Measurements from ENCODE around the gene BORCS8. TPM values are rescaled to one million over a fixed set of nuclear protein-coding genes. Genes with fewer than 3 reads are reported as not detected.
A peak's percentile ranks its signal among the peaks of the same experiment; 100 is the strongest.

Gene BORCS8
- total and polyA plus RNA-seq, 2 of the 4 experiments (the other 2 are of a cell fraction): 16.7 to 33.9 TPM

GRCh38 chr19:19202707-19203011, 10.7 kb upstream of the BORCS8 start:
- H3K27ac ChIP-seq (ENCODE audit: insufficient read depth, low read length): peak overlapping the region; percentile 45; the same call in 1 of the 2 replicates
- H2BK5ac ChIP-seq (ENCODE audit: low read depth, low read length, poor library complexity, severe bottlenecking): no peak overlapping the region
- H2BK20ac ChIP-seq (ENCODE audit: low read depth, low read length): no peak overlapping the region
- no peak for ATAC-seq (ENCODE audit: low read depth)
- dilution Hi-C loops (cut with HindIII; ENCODE audit: low sequenced_read_pairs, unreplicated experiment) (no loop called here), in situ Hi-C loops (cut with MboI; ENCODE audit: low sequenced_read_pairs) (no loop called here), intact Hi-C loops (cut with micrococcal nuclease) (no loop called here)
- TF ChIP-seq RFX5 (IDR thresholded peaks at IDR 0.05; ENCODE audit: low read depth, low read length) (no peak), RAD21 (IDR thresholded peaks at IDR 0.05; ENCODE audit: low read length) (no peak), CEBPB (IDR thresholded peaks at IDR 0.05; ENCODE audit: low read depth, low read length) (no peak), CTCF (conservative IDR thresholded peaks at IDR 0.05; ENCODE audit: low read depth, low read length) (no peak), FOS (IDR thresholded peaks at IDR 0.05; ENCODE audit: low read depth, low read length) (no peak), MAFK (IDR thresholded peaks at IDR 0.05; ENCODE audit: low read depth, low read length) (no peak), CHD1 (IDR thresholded peaks at IDR 0.05; ENCODE audit: low read depth, low read length) (no peak), POLR2A (IDR thresholded peaks at IDR 0.05; ENCODE audit: low read depth, low read length) (no peak), NFE2L2 (IDR thresholded peaks at IDR 0.05; ENCODE audit: low read depth, low read length) (no peak), RCOR1 (IDR thresholded peaks at IDR 0.05; ENCODE audit: insufficient replicate concordance, low read length) (no peak), ELK1 (IDR thresholded peaks at IDR 0.05; ENCODE audit: borderline replicate concordance, low read depth, low read length) (no peak), SMC3 (IDR thresholded peaks at IDR 0.05; ENCODE audit: low read depth, low read length) (no peak), MXI1 (IDR thresholded peaks at IDR 0.05; ENCODE audit: borderline replicate concordance, low read depth, low read length) (no peak), USF2 (IDR thresholded peaks at IDR 0.05; ENCODE audit: low read depth, low read length) (no peak), BHLHE40 (IDR thresholded peaks at IDR 0.05; ENCODE audit: low read depth, low read length) (no peak), MAZ (IDR thresholded peaks at IDR 0.05; ENCODE audit: borderline replicate concordance, low read depth, low read length) (no peak)
- ChIA-PET POLR2A (ENCODE audit: unreplicated experiment) (interaction anchor here (0.6 to 1.0 kb wide), 3 partner anchors 8 to 119 kb away, joined by 3 to 6 read pairs (median 5); no protein-coding TSS in a partner anchor), CTCF (interaction anchor here (0.6 to 1.0 kb wide), 3 partner anchors 15 to 27 kb away, joined by 3 read pairs; no protein-coding TSS in a partner anchor)
- DNase-seq: no peak
- peak overlapping the region; percentile 84 for H3K4me2 ChIP-seq (ENCODE audit: low read depth, low read length)
- no TSS peak for BruUV-seq (replicated peaks)
- no peaks in the 10 kb centered on the region for H3K9me3 ChIP-seq (ENCODE audit: control insufficient read depth, insufficient read depth, low read length)
- peaks cover 30% of the 10 kb centered on the region for H3K36me3 ChIP-seq (ENCODE audit: control insufficient read depth, insufficient read depth, low read length)
- H4K20me1 ChIP-seq (ENCODE audit: insufficient read depth, low read length): no peaks in the 10 kb centered on the region
- H4K5ac ChIP-seq (ENCODE audit: low read depth, low read length): 0 out of 2 replicates have a peak overlapping the region, but pooled peaks have one; percentile 18
- H3K27me3 ChIP-seq (ENCODE audit: control insufficient read depth, insufficient read depth, low read length): peaks cover 10% of the 10 kb centered on the region; the same call in 1 of the 2 replicates
- no peak overlapping the region for H3K18ac ChIP-seq (ENCODE audit: low read depth, low read length)
- H3K4me3 ChIP-seq (ENCODE audit: insufficient read depth, low read depth, low read length): peak overlapping the region; percentile 54
- H2BK15ac ChIP-seq (ENCODE audit: low read depth, low read length): no peak overlapping the region
- H2AK5ac ChIP-seq (ENCODE audit: low read depth, low read length): peak overlapping the region; percentile 26
- H3K56ac ChIP-seq (ENCODE audit: extremely low read depth, insufficient read depth, low read length): no peak overlapping the region; the same call in 1 of the 2 replicates
- peak overlapping the region; percentile 90 for H2AFZ ChIP-seq (replicated peaks; ENCODE audit: low read length, poor library complexity)
- H2BK120ac ChIP-seq (ENCODE audit: low read depth, low read length): no peak overlapping the region
- H4K8ac ChIP-seq (ENCODE audit: low read depth in 2 of 2, low read length in 2 of 2): peak overlapping the region; percentile 69; a peak in 3 of 4 replicates
- 14% methylated on average over 8 of the region's 11 CpGs; no CpG with 5 or more reads in 1 of the 2 experiments for WGBS, 2 experiments (ENCODE audit: extremely low coverage in 2 of 2, insufficient read length in 1 of 2)
- peaks cover 5 to 21% of the 10 kb centered on the region in 2 experiments for H3K79me1 ChIP-seq (ENCODE audit: low read depth in 1 of 2, low read length in 2 of 2)
- peak overlapping the region; percentile 95 for H2AK9ac ChIP-seq (replicated peaks; ENCODE audit: low read depth, low read length, poor library complexity)
- peak overlapping the region; percentile 69 for H3K9ac ChIP-seq (ENCODE audit: low read depth, low read length)
- H3K9me1 ChIP-seq (ENCODE audit: insufficient read depth, low read length): 0 out of 2 replicates have a peak, but pooled peaks cover 5% of the 10 kb centered on the region
- H3K4ac ChIP-seq (ENCODE audit: low read depth, low read length): peak overlapping the region; percentile 79
- H4K91ac ChIP-seq (ENCODE audit: insufficient read depth, low read depth, low read length): peak overlapping the region; percentile 29; the same call in 1 of the 2 replicates
- peaks cover 3% of the 10 kb centered on the region; the same call in 1 of the 2 replicates for H3K4me1 ChIP-seq (ENCODE audit: control insufficient read depth, insufficient read depth, low read length)
- peak overlapping the region; percentile 30 for H3K14ac ChIP-seq (replicated peaks; ENCODE audit: low read depth, low read length)
- peak overlapping the region; percentile 4; the same call in 1 of the 2 replicates for H3K23ac ChIP-seq (ENCODE audit: low read depth, low read length)

Data from IMR-90 (cell line).